CD4-positive, alpha-beta T cell treated with Interferon gamma for 1 hour (primary cell): ENCODE data around the gene ZNF438.
A peak's percentile ranks its signal among the peaks of the same experiment; 100 is the strongest.
"Not testable (repeated sequence)": the region's sequence is repeated elsewhere in the genome, so short reads cannot be mapped to it uniquely, and the experiment has no call there.

Experiments
- DNase-seq: peaks from one replicate; pipeline ENCODE4 v3.0.0-alpha.2; 2020

The ZNF438 gene, protein sequence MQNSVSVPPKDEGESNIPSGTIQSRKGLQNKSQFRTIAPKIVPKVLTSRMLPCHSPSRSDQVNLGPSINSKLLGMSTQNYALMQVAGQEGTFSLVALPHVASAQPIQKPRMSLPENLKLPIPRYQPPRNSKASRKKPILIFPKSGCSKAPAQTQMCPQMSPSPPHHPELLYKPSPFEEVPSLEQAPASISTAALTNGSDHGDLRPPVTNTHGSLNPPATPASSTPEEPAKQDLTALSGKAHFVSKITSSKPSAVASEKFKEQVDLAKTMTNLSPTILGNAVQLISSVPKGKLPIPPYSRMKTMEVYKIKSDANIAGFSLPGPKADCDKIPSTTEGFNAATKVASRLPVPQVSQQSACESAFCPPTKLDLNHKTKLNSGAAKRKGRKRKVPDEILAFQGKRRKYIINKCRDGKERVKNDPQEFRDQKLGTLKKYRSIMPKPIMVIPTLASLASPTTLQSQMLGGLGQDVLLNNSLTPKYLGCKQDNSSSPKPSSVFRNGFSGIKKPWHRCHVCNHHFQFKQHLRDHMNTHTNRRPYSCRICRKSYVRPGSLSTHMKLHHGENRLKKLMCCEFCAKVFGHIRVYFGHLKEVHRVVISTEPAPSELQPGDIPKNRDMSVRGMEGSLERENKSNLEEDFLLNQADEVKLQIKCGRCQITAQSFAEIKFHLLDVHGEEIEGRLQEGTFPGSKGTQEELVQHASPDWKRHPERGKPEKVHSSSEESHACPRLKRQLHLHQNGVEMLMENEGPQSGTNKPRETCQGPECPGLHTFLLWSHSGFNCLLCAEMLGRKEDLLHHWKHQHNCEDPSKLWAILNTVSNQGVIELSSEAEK

DNA sequence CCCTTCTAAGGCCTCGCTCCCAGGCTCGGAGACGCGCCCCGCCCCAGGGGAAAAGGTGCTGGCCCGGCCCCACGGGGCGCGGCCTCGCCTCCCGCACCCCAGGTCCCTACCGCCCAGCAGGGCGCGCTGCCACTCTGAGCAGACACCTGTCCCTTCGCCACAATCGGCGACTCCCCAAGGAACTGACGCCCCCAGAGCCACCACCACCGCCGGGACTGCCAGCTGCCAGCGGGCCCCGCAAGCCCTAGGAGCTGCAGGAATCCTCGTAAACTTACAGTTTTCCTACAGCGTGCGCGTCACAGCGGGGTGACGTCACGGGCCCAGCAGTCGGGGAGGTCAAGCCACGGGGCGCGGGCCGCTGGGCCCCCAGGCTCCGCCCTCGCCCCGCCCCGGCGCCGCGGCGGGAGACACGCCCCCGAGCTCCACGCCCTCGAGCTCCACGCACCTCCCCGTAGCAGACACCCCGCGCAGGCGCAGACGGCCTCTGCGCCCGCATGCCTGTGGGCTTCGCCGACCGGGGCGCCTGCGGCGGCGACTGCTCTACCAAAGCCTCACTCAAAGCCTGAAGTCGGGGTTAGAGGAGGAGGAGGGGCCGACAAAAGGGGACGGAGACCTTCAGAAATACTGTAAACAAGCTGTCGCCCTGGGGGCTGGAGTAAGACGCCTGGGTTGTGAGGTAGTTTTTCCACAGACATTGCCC, at the start of gene ZNF438:
Gene ZNF438 (minus strand): TSS at position 308 of the 700 bp plus-strand sequence. CDS start 154,831 bp downstream, outside the sequence.
- DNase-seq: peak; percentile 96

DNA sequence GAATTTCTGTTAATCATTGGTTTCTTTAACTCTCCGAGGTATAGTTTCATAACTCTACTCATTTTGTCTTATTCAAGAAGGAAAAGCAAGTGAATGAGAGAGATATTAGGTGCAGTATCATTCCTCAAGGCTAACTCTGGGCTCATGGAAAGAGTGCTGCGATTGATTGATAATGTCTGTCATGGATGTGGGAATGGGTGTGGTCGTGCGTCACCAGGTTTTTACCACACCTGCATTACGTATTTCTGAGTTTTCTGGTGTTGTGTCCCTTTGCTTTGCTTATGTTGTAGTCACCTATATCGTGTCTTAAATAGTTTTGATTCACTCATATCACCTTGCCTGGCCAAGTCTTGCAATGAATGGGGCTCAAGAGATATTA, 44.9 kb upstream of the ZNF438 start:
- no peak for DNase-seq

DNA sequence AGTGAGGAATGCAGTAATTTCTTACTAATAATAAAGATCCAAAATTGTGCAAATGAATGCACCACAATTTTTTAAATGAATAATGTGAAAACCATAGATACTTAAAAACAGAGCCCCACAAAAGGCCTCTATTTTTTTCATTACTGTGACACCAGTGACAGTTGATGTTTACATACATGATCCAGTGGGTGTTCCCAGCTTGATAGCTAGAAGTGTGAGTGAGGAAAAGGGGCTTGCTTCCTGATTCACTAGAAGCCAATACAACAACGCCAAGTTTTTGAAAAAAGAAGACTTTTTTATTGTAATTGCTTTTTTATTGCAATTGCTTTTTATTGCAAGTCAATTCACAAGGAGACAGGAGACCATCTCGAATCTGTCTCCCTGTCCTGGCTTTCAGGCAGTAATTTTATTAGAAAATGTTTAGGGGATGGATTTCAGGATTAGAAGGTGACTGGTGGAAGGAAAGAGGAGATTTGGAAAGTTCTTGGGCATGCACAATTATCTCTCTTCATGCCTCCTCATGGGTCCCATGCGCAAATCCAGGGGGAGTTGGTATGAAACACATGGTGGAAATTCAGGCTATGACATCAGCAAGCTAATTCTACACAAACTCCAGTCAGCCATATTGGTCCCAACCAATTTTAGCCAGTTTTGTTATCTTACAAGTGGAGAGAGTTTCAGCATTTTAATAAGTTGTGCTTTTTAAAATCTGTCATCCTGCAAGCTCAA, 44.4 kb upstream of the ZNF438 start:
- DNase-seq: no peak

DNA sequence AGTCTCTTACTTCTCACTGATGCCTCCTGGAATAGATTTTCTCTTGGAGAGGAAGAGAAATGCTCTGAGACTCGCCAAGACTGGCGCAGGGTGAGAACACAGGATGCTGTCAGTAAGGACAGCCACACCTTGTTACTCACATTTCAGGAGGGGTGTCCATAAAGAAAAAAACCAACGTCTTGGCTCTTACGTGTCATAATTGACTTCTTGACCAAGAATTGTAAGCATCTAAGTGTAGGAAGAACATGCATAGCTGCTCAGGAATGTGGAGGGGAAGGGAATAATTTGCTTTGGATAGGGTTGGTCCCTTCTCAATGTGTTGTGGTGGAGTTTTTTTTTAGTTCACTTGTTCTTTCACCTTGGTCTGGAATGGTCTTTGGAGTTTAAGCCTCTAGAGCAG, 43.8 kb upstream of the ZNF438 start:
- no peak for DNase-seq

DNA sequence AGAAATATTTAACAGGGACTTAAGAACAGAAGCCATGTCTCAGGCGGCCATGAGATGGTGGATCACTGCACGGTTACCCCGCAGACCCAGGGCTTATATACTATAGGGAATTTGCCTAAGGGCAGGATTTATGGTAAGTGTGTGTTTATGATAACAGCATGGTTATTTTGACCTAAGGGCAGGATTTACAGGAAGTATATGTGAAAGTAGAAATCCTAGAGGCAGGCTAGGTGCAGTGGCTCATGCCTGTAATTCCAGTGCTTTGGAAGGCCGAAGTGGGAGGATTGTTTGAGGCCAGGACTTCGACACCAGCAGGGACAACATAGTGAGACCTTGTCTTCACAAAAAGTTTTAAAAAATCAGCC, 43.0 kb upstream of the ZNF438 start:
- DNase-seq: no peak

DNA sequence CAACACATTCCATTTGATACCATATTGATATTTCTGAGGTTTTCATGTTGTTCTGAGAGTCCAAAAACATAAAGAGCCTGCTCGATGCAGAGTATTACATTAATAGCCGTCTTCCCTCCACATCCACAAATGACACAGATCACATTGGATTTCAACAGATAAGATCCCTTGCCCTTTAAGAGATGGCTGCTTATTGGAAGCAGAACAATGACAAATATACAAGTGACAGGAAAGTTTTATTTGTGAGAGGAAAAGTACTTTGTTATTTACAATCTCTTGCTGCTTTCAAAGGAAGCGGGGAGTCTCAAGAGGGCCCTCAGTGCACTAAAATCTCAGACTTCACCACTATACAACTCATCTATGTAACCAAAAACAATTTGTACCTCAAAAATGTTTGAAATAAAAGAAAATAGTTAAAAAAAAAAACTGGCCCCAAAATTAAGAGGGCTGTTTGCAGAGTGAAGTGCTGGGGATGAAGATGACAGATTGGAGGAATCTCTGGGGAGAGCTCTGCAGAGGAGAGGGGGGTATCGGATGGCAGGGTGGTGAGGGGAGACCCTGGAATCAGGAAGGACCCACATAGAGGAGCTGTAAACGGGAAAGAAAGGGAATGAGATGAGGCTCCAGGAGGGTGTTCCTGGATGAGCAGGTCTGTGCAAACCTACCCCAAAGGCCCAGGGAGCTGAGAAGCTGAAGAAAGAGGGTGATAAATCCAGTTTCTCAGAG, 42.5 kb upstream of the ZNF438 start:
- DNase-seq: no peak

DNA sequence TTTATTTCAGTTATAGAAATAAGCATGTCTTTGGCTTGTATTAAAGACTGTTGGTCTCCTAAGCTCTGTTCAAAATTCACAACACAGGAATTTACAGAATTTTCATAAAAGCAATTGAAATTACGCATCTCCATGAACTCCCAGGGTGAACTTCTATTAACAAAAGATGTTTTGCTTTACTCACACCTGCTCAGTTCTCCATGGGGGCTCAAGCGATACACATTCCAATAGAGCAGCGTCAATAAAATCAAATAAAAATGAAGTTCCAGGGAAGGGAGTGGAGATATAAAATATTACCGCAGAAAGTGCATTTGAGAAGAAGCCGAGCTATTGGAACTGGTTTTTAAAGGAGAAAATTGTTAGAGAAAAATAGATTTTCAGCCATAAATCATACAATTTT, 41.5 kb upstream of the ZNF438 start:
- DNase-seq: no peak

DNA sequence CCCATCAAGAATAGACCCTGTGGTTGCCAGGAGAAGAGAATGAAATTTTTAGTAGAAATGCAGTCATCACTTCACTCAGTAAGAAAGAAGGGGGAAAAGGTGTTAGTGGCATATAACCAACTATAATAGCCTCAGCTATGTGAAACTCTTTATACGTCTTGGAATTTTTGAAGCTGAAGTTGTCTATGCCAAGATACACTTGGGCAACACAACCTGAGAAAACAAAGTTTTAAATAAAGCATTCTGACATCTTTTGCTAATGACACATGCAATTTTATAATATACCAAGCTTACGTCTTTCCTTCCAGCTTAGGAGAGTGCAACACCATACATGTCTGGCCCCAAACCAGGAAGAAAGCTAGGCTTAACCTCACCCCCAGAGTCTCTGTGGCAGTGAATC, 40.8 kb upstream of the ZNF438 start:
- DNase-seq: no peak

DNA sequence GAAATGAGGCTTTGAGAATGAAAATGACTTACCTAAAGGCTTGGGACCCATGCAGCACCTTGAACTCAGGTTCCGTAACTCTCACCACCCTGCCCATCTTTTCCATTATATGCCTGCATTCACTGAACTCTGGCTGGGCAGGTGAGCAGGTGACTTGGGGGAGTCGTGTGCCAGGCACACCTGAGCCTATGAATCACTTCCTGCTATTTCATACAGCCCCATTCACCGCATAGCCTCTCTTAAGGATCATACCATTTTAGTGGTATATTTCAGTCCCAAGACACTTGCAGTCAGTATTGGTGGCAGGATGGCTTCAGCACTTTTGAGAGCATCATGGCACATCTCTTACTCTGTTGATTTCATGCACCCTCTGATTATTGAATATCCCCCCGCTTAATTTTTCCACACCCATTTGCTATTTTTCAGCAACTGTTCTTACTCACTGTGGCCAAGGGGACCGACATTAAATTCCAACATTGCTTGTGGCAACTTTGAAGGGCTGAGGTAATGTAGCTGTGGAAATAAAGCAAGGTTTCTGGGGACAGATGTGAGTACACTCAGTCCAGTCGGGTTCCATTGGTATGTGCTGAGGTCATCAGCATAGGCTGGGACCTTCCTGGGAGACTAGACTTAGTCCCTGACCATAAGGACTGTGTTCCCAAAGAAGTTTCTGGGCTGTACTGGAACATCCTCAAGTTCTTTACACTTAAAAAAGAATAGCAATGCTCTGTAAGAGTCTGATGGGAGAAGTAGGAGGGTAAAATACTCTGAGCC, 39.8 kb upstream of the ZNF438 start:
- no peak for DNase-seq

DNA sequence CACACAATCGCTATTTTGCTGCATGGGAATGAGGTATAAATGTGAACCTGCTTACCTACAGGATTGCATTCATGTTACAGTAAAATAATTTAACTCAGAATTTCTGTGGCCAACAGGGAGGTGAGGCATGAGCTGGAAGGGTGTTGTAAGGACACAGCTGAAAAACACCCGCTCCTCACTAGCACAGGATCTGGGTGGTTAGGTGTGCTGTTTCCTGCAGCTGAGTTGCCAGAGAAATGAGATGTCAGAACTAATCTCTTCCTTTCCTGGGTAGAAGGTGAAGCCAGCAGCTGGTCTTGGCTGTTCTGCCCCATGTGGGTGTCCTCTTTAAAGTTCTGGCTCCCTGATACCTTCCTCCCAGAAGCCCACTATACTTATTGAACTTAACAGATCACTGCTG, 39.0 kb upstream of the ZNF438 start:
- DNase-seq: no peak

DNA sequence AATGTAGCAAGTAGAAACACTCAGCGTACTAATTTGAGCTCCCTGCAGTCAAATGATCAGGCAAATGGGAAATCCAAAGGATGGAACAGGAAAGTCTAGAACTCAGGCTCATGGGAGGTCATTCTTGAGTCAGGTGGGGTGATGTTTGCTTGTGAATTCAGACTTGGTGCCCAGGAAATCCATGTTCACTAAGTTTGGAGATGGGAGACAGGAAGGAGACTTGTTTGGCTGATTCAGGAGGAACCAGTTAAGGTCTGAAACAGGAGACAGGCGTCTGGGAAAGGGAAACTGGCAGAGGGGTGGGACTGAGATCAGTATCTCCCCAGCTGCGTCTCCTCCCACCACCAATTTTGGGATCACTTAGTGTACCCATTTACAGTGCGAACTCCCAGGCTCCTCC, 38.4 kb upstream of the ZNF438 start:
- no peak for DNase-seq

DNA sequence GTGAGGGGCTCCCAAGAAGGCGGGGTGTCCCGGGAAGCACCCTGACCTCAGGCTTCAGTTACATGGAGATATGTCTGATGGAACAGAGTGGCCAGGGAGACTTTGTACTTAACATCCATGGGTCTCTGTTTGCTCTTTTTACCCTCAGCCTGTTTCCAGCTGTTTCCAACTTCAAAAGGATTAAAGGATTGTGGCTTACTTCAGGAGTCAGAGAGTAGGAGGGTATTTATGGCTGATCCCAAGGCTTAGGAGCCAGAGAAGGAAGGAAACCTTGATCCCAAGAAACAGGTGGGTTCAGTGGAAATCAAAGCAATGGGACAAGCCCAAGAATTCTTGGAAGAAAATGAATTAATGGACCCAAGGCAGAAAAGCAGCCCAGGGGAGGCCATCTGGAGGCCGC, 37.7 kb upstream of the ZNF438 start:
- DNase-seq: no peak

DNA sequence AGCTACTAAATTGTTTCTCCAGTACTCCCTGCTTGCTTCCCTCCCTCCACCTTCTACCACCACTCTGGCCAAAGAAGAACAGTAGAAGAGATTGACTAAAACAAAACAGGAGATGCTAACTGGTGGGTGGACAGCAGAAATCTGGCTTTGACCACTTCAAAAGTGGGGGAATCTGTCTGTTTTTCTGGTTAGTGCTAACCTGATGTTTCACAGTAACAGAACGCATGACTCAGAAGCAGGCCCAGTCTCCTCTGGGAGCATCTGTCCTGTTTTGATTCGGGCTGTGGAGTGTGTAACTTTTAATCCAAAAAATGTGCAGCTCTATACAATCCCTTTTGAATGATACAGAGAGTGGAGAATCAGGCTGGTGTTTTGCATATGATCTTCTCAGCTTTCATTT, 32.7 kb upstream of the ZNF438 start:
- no peak for DNase-seq

DNA sequence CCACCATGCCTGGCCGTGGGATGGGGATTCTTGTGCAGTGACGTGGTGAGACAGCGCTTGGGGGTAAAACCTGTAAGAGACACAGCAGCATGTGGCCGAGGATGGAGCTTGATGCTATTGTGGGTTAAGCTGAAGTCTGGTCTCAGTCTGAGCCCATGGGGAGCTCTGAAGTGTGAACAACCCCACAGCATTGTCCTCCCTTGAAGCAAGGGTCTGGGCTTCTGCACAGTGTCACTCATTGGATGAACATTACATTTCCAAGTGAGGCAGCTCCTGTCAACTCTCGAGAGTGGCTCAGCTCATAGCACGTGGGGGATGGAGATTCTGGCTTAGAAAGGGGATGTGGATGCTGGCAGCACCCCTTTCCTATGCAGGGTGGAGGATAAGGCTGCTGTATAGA, 32.2 kb upstream of the ZNF438 start:
- no peak for DNase-seq

DNA sequence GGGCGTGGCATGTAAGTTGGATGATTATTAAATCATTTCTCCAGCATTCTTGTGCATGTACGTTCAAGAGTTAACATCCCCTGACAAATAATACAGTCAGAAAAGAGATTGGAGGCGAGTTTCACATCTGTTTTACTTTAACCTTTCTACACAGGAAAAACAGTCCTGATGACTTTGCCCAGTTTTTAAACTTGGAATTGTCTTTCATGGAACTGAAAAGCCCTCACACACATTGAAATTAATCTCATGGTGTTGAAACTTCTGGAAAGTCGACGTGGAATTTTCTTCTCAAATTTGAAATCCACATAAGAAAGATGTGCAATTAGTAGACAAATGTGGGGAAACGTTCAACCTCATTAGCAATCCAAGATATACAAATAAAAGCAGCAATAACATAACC, 31.2 kb upstream of the ZNF438 start:
- no peak for DNase-seq

DNA sequence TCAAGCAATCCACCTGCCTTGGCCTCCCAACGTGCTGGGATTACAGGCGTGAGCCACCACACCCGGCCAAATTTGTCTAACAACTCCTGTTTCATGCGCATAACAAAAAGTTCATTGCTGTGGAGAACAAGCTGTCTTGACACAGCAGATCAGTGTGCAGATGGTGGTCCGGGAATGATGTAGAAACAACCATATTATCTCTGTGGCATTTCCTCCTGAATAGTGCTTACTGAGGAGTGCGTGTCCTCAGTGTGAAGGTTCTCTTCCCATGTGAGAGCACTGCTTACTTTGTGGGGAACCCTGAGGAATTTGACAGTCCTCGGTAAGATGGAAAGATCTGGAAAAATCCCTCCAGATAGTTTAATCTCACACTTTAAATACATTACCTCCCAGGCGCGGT, 30.3 kb upstream of the ZNF438 start:
- DNase-seq: no peak

DNA sequence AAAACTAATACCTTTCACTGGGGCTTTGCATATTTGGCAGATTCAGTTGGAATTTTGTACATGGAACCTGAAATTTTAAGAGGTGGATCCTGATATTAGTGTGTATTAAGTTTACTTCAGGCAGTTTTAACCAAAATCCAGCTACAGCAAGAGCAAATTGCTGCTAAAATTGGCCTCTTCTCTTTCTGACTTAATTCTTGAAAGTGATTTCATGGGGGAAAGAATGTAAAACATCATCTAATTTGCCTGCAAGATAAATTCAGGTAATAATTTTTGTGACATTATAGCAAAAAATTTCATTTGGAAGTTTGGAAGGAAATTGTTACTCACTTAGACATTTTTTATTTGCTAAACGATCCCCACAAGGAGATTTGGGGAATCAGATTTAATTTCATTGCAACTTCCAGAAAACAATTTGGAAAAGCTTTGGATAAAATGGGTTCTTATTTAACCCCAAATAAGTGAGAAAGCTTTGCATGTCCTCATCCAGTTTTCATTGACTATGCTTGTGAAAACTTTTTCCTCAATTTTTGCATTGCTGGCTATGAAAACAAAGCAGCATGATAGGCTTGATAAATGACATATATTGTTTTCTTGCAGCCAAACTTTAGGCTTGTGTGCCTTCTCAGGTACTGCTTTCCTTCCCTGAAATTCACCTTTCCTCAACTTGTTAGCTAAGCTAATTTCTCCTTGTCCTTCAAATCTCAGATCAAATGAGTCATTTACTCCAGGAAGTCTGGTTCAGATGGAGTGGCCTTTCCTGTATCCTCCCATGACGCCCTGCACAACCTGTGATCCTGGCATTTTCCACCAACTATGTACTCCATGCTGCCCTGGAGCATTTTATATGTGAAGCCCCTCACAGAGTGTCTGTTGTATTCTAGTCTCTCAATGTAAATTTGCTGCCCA, 27.4 kb upstream of the ZNF438 start:
- DNase-seq: no peak

DNA sequence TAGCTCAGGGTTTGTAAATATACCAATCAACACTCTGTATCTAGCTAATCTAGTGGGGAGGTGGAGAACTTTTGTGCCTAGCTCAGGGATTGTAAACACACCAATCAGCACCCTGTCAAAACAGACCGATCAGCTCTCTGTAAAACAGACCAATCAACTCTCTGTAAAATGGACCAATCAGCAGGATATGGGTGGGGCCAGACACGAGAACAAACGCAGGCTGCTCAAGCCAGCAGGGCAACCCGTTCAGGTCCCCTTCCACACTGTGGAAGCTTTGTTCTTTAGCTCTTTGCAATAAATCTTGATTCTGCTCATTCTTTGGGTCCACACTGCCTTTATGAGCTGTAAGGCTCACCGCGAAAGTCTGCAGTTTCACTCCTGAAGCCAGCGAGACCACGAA, 25.0 kb upstream of the ZNF438 start:
- DNase-seq: not testable (repeated sequence)

DNA sequence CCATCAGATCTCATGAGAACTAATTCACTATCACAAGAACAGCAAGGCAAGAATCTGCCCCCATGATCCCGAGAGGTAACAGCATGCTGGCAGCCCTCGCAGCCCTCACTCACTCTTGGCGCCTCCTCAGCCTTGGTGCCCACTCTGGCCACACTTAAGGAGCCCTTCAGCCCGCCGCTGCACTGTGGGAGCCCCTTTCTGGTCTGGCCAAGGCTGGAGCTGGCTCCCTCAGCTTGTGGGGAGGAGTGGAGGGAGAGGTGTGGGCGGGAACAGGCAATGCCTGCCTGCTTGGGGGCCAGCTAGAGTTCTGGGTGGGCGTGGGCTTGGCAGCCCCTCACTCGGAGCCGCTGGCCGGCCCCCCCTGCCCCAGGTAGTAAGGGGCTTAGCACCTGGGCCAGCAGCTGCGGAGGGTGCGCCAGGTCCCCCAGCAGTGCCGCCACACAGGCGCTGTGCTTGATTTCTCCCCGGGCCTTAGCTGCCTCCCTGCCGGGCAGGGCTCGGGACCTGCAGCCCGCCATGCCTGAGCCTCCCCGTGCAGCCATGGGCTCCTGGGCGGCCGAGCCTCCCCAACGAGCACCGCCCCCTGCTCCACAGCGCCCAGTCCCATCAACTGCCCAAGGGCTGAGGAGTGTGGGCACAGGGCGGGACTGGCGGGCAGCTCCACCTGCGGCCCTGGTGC, 24.0 kb upstream of the ZNF438 start:
- DNase-seq: no peak

DNA sequence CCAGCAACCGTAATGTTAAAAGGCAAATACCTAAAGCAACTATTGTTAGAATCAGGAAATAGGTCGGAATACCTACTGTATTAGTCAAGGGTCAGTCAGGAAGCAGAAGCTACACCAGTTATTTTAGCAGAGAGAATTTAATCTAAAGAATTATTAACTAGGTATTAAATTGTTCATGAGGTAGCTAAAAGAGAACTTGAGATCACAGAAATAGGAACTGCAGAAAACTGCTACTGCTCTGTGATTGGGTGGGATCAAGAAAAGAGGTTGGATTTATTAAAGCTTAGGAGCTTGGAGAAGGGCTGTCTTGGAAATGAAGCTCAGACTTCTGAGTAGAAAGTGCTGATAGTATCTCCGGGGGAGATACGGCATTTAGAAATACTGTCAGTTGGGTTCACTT, 20.0 kb upstream of the ZNF438 start:
- DNase-seq: no peak
